CD14-positive monocyte (primary cell): ENCODE measurements around the gene SGK1. TPM values are rescaled to one million over a fixed set of nuclear protein-coding genes. Genes with fewer than 3 reads are reported as not detected.
A peak's percentile ranks its signal among the peaks of the same experiment; 100 is the strongest.

ENCODE experiments used
- DNase-seq, 3 donors: peaks; one replicate each; pipeline ENCODE4 v3.0.0-alpha.2; 2011 to 2022
- H2AFZ ChIP-seq: 2 replicates; pipeline ENCODE4 v1.6.0; 2012; ENCODE audit warnings: mild to moderate bottlenecking, low read depth, low read length, inconsistent platforms; ENCODE audit not compliant: insufficient read depth, poor library complexity, severe bottlenecking
- H3K27ac ChIP-seq, 2 donors: 1 replicate in 1 of 2; 2 replicates in 1 of 2; pipeline ENCODE4 v1.5.1; 2012 to 2013; ENCODE audit warnings: low read length in 2 of 2, control low read depth in 1 of 2, inconsistent platforms in 1 of 2, low read depth in 1 of 2, mild to moderate bottlenecking in 1 of 2
- H3K27me3 ChIP-seq, 2 donors: one replicate each; pipeline versions ENCODE4 v1.6.0 to v1.6.1; 2011 to 2013; ENCODE audit warnings: low read length in 2 of 2; ENCODE audit not compliant: control insufficient read depth in 2 of 2, insufficient read depth in 2 of 2
- H3K36me3 ChIP-seq, 2 donors: replicated peaks in 1 of 2; 1 replicate in 1 of 2; 2 replicates in 1 of 2; pipeline versions ENCODE4 v1.5.1 to v1.6.1; 2012 to 2013; ENCODE audit warnings: low read length in 2 of 2, control low read depth in 1 of 2, inconsistent platforms in 1 of 2, mild to moderate bottlenecking in 1 of 2; ENCODE audit not compliant: insufficient read depth in 2 of 2, control insufficient read depth in 1 of 2
- H3K4me1 ChIP-seq, 2 donors: 1 replicate in 1 of 2; 2 replicates in 1 of 2; pipeline versions ENCODE4 v1.5.1 to v1.6.1; 2012 to 2013; ENCODE audit warnings: low read length in 2 of 2, control low read depth in 1 of 2, inconsistent platforms in 1 of 2, mild to moderate bottlenecking in 1 of 2, moderate library complexity in 1 of 2; ENCODE audit not compliant: insufficient read depth in 2 of 2, control insufficient read depth in 1 of 2
- H3K4me2 ChIP-seq: replicated peaks from 2 replicates; pipeline ENCODE3; 2012; ENCODE audit warnings: low read length, moderate library complexity, mild to moderate bottlenecking; ENCODE audit not compliant: poor library complexity, severe bottlenecking; ENCODE audit errors: extremely low read depth
- H3K4me3 ChIP-seq, 3 experiments: fragments of 200-600 bp in 1 of 3; sonication (generic) in 1 of 3; replicated peaks in 1 of 3; 1 replicate in 2 of 3; 2 replicates in 1 of 3; pipeline ENCODE4 v1.5.1; 2011 to 2013; ENCODE audit warnings: low read length in 3 of 3, mild to moderate bottlenecking in 3 of 3, control low read depth in 2 of 3, low read depth in 2 of 3, inconsistent platforms in 1 of 3, moderate library complexity in 1 of 3
- H3K79me2 ChIP-seq: 2 replicates; pipeline ENCODE4 v1.6.0; 2012; ENCODE audit warnings: mild to moderate bottlenecking, control low read depth, inconsistent platforms, low read length, moderate library complexity; ENCODE audit not compliant: insufficient read depth
- H3K9ac ChIP-seq: 2 replicates; pipeline ENCODE4 v1.6.0; 2017; ENCODE audit warnings: low read length, mild to moderate bottlenecking; ENCODE audit not compliant: insufficient read depth, poor library complexity, severe bottlenecking
- H3K9me3 ChIP-seq, 2 donors: replicated peaks in 1 of 2; 1 replicate in 1 of 2; 2 replicates in 1 of 2; pipeline versions ENCODE4 v1.5.1 to v1.6.1; 2012 to 2013; ENCODE audit warnings: low read length in 2 of 2, control low read depth in 1 of 2; ENCODE audit not compliant: control insufficient read depth in 1 of 2, insufficient read depth in 1 of 2
- H4K20me1 ChIP-seq: 2 replicates; pipeline ENCODE4 v1.6.0; 2012; ENCODE audit warnings: mild to moderate bottlenecking, low read length, control low read depth, moderate library complexity; ENCODE audit not compliant: insufficient read depth
- H3K27ac Mint-ChIP-seq, 7 donors: one replicate each; pipeline ENCODE4 v1.8.0; 2020; ENCODE audit warnings: mild to moderate bottlenecking in 7 of 7, mixed read lengths in 7 of 7, moderate library complexity in 6 of 7, inconsistent platforms in 2 of 7
- H3K27me3 Mint-ChIP-seq, 3 donors: one replicate each; pipeline ENCODE4 v1.8.0; 2021 to 2022; ENCODE audit warnings: low read depth in 3 of 3, mild to moderate bottlenecking in 3 of 3, mixed read lengths in 3 of 3, moderate library complexity in 3 of 3, inconsistent platforms in 1 of 3
- H3K36me3 Mint-ChIP-seq, 2 donors: one replicate each; pipeline ENCODE4 v1.8.0; 2020; ENCODE audit warnings: mixed read lengths in 2 of 2, inconsistent platforms in 1 of 2, mild to moderate bottlenecking in 1 of 2
- H3K4me1 Mint-ChIP-seq: one replicate; pipeline ENCODE4 v1.8.0; 2020; ENCODE audit warnings: mild to moderate bottlenecking, mixed read lengths
- H3K4me3 Mint-ChIP-seq, 2 donors: one replicate each; pipeline ENCODE4 v1.8.0; 2020; ENCODE audit warnings: mild to moderate bottlenecking in 2 of 2, mixed read lengths in 2 of 2, moderate library complexity in 1 of 2
- H3K9me3 Mint-ChIP-seq, 7 donors: one replicate each; pipeline ENCODE4 v1.8.0; 2020 to 2022; ENCODE audit warnings: mixed read lengths in 7 of 7, mild to moderate bottlenecking in 6 of 7, moderate library complexity in 6 of 7, inconsistent platforms in 2 of 7
- CTCF ChIP-seq: fragments of 200-600 bp; IDR thresholded peaks from one replicate; pipeline ENCODE4 v1.8.0; 2022; ENCODE audit warnings: antibody characterized with exemption, mild to moderate bottlenecking
- WGBS: methylation state at CpG from one replicate; pipeline ENCODE4 v1.1.5; 2013; ENCODE audit warnings: missing lambda C conversion rate; ENCODE audit not compliant: insufficient coverage; 5-methylcytosine and 5-hydroxymethylcytosine counted together
- intact Hi-C, 2 donors: fragments of 100-400 bp; cut with micrococcal nuclease; formaldehyde crosslinking; loops; one replicate each; pipeline versions ENCODE4 v1.15.0 to v1.15.1; 2023
- polyA plus RNA-seq, 3 donors: library from polyadenylated mRNA; depleted of rRNA in 1 of 3; unstranded in 2 of 3; stranded (reverse) in 1 of 3; fragments of 300-500 nt in 2 of 3; fragments of >200 nt in 1 of 3; fragmentation: Illumina TruSeq in 2 of 3; gene quantifications; 1 replicate in 2 of 3; 2 replicates in 1 of 3; pipeline ENCODE4 v1.2.3, GENCODE V29; 2012 to 2021

The SGK1 gene
- polyA plus RNA-seq, 3 donors = 373 to 419 (median 407) TPM

GRCh38 chr6:134146268-134147033, 171.5 kb downstream of the SGK1 start:
- Histone ChIP-seq H3K4me1 (no peaks in the 10 kb centered on the region), H3K9ac (no peak overlapping the region), H3K79me2 (no peaks in the 10 kb centered on the region), H3K4me3 (no peak overlapping the region), H4K20me1 (no peaks in the 10 kb centered on the region), H3K27me3 (no peaks in the 10 kb centered on the region), H3K9me3 (no peaks in the 10 kb centered on the region), H3K4me2 (no peak overlapping the region), H2AFZ (no peak overlapping the region), H3K27ac (no peak overlapping the region), H3K36me3 (no peaks in the 10 kb centered on the region)
- no peaks in the 10 kb centered on the region for H3K36me3 Mint-ChIP-seq
- 100% methylated on average over 2 of the region's 7 CpGs for WGBS
- H3K9me3 Mint-ChIP-seq = no peaks in the 10 kb centered on the region
- no peak overlapping the region for H3K4me3 Mint-ChIP-seq
- peak overlapping the region in 1 of 7 donors; percentile 35 for H3K27ac Mint-ChIP-seq
- H3K27me3 Mint-ChIP-seq = peaks cover 0 to 5% (median 4%) of the 10 kb centered on the region in 3 donors
- TF ChIP-seq CTCF = no peak
- intact Hi-C loops = no loop called here
- peaks cover 2% of the 10 kb centered on the region for H3K4me1 Mint-ChIP-seq
- DNase-seq = no peak

- no peak overlapping the region for H3K9ac ChIP-seq
- Mint-ChIP-seq H3K27ac (no peak overlapping the region), H3K27me3 (peaks cover 0 to 5% (median 4%) of the 10 kb centered on the region in 3 donors), H3K36me3 (no peaks in the 10 kb centered on the region), H3K4me3 (no peak overlapping the region), H3K4me1 (peaks cover 2% of the 10 kb centered on the region), H3K9me3 (no peaks in the 10 kb centered on the region)
- H3K4me1 ChIP-seq = no peaks in the 10 kb centered on the region
- H2AFZ ChIP-seq = no peak overlapping the region
- H3K36me3 ChIP-seq = no peaks in the 10 kb centered on the region
- no CpG with 5 or more reads among the region's 5 CpGs for WGBS
- H4K20me1 ChIP-seq = no peaks in the 10 kb centered on the region
- no peak overlapping the region for H3K27ac ChIP-seq
- TF ChIP-seq CTCF = no peak
- H3K4me3 ChIP-seq = no peak overlapping the region
- no peaks in the 10 kb centered on the region for H3K79me2 ChIP-seq
- intact Hi-C loops = no loop called here
- H3K4me2 ChIP-seq = no peak overlapping the region
- no peaks in the 10 kb centered on the region for H3K9me3 ChIP-seq
- H3K27me3 ChIP-seq = no peaks in the 10 kb centered on the region
- DNase-seq = peak in 2 of 3 donors; percentile 18 to 32
These were observed 172.1 kb downstream of the SGK1 start for GRCh38 chr6:134145786-134146185.
